ACC112 (cell line): ENCODE measurements around the gene RBFOX2.

ENCODE experiments used
- H2AFZ ChIP-seq: fragments of 200-600 bp; sonication (generic); one replicate; pipeline ENCODE4 v1.6.0; 2017; ENCODE audit warnings: antibody characterized with exemption, low read length; ENCODE audit not compliant: unreplicated experiment
- H3K27ac ChIP-seq: fragments of 200-600 bp; sonication (generic); 2 replicates; pipeline ENCODE4 v1.5.1; 2014; ENCODE audit warnings: low read depth, mild to moderate bottlenecking, antibody characterized with exemption, low read length, moderate library complexity
- H3K27me3 ChIP-seq: fragments of 200-600 bp; sonication (generic); 2 replicates; pipeline ENCODE4 v1.6.1; 2014; ENCODE audit warnings: mild to moderate bottlenecking, antibody characterized with exemption, low read length, moderate library complexity, mixed read lengths; ENCODE audit not compliant: insufficient read depth
- H3K36me3 ChIP-seq: fragments of 200-600 bp; sonication (generic); 2 replicates; pipeline ENCODE4 v1.6.1; 2016; ENCODE audit warnings: mild to moderate bottlenecking, antibody characterized with exemption, low read length, moderate library complexity, mixed read lengths; ENCODE audit not compliant: insufficient read depth
- H3K4me1 ChIP-seq: fragments of 200-600 bp; sonication (generic); one replicate; pipeline ENCODE4 v1.6.1; 2016; ENCODE audit warnings: low read length, mixed read lengths; ENCODE audit not compliant: insufficient read depth, unreplicated experiment, control insufficient read depth
- H3K4me3 ChIP-seq: fragments of 200-600 bp; sonication (generic); 2 replicates; pipeline ENCODE4 v1.5.1; 2014; ENCODE audit warnings: mild to moderate bottlenecking, low read depth, low read length
- H3K79me2 ChIP-seq: fragments of 200-600 bp; sonication (generic); one replicate; pipeline ENCODE4 v1.6.0; 2016; ENCODE audit warnings: low read length; ENCODE audit not compliant: control insufficient read depth, unreplicated experiment, insufficient read depth

RBFOX2 gene

GRCh38 chr22:35868938-35869337 is 159.7 kb downstream of the RBFOX2 start:
- Histone ChIP-seq H3K36me3 (no peaks in the 10 kb centered on the region), H3K79me2 (peaks cover 10% of the 10 kb centered on the region), H2AFZ (no peak overlapping the region), H3K27me3 (no peaks in the 10 kb centered on the region), H3K27ac (no peak overlapping the region), H3K4me1 (no peaks in the 10 kb centered on the region), H3K4me3 (no peak overlapping the region)

GRCh38 chr22:35866651-35867050 is 162.0 kb downstream of the RBFOX2 start:
- Histone ChIP-seq H3K36me3 (no peaks in the 10 kb centered on the region), H3K27ac (no peak overlapping the region), H3K27me3 (no peaks in the 10 kb centered on the region), H3K79me2 (peaks cover 14% of the 10 kb centered on the region), H2AFZ (no peak overlapping the region), H3K4me1 (no peaks in the 10 kb centered on the region), H3K4me3 (no peak overlapping the region)

- H3K4me3 ChIP-seq: no peak overlapping the region
- no peak overlapping the region for H2AFZ ChIP-seq
Measured at GRCh38 chr22:35864545-35865165, 164.0 kb downstream of the RBFOX2 start.

GRCh38 chr22:35863432-35863831 is 165.2 kb downstream of the RBFOX2 start:
- Histone ChIP-seq H3K27ac (no peak overlapping the region), H3K27me3 (no peaks in the 10 kb centered on the region), H3K4me1 (no peaks in the 10 kb centered on the region), H2AFZ (no peak overlapping the region), H3K4me3 (no peak overlapping the region), H3K36me3 (no peaks in the 10 kb centered on the region), H3K79me2 (peaks cover 21% of the 10 kb centered on the region)

More at GRCh38 chr22:35864545-35865165, 164.0 kb downstream of the RBFOX2 start:
- Histone ChIP-seq H3K27me3 (no peaks in the 10 kb centered on the region), H3K27ac (no peak overlapping the region), H3K4me1 (no peaks in the 10 kb centered on the region), H3K79me2 (peaks cover 18% of the 10 kb centered on the region), H3K36me3 (no peaks in the 10 kb centered on the region)

GRCh38 chr22:35862697-35863096 is 165.9 kb downstream of the RBFOX2 start:
- Histone ChIP-seq H3K4me1 (no peaks in the 10 kb centered on the region), H3K27me3 (no peaks in the 10 kb centered on the region), H2AFZ (no peak overlapping the region), H3K27ac (no peak overlapping the region), H3K79me2 (peaks cover 21% of the 10 kb centered on the region), H3K4me3 (no peak overlapping the region), H3K36me3 (no peaks in the 10 kb centered on the region)

- Histone ChIP-seq H3K79me2 (peaks cover 17% of the 10 kb centered on the region), H3K27me3 (no peaks in the 10 kb centered on the region), H3K36me3 (no peaks in the 10 kb centered on the region), H3K4me3 (no peak overlapping the region), H2AFZ (no peak overlapping the region), H3K27ac (no peak overlapping the region), H3K4me1 (no peaks in the 10 kb centered on the region)
Measured at GRCh38 chr22:35861451-35861850, 167.2 kb downstream of the RBFOX2 start.

- H3K79me2 ChIP-seq: peaks cover 17% of the 10 kb centered on the region
- H2AFZ ChIP-seq: no peak overlapping the region
- no peaks in the 10 kb centered on the region for H3K27me3 ChIP-seq
- no peaks in the 10 kb centered on the region for H3K36me3 ChIP-seq
- H3K4me3 ChIP-seq: no peak overlapping the region
- H3K4me1 ChIP-seq: no peaks in the 10 kb centered on the region
- H3K27ac ChIP-seq: no peak overlapping the region
Measured at GRCh38 chr22:35860837-35861236, 167.8 kb downstream of the RBFOX2 start.

- Histone ChIP-seq H3K4me3 (no peak overlapping the region), H3K79me2 (peaks cover 17% of the 10 kb centered on the region), H3K4me1 (no peaks in the 10 kb centered on the region), H2AFZ (no peak overlapping the region), H3K27ac (no peak overlapping the region), H3K36me3 (no peaks in the 10 kb centered on the region), H3K27me3 (no peaks in the 10 kb centered on the region)
Measured at GRCh38 chr22:35860087-35860733, 168.4 kb downstream of the RBFOX2 start.

GRCh38 chr22:35854334-35854733 is 174.3 kb downstream of the RBFOX2 start:
- H2AFZ ChIP-seq: no peak overlapping the region
- H3K79me2 ChIP-seq: peaks cover 3% of the 10 kb centered on the region
- H3K27ac ChIP-seq: no peak overlapping the region
- H3K4me1 ChIP-seq: no peaks in the 10 kb centered on the region
- H3K27me3 ChIP-seq: no peaks in the 10 kb centered on the region
- H3K4me3 ChIP-seq: no peak overlapping the region
- no peaks in the 10 kb centered on the region for H3K36me3 ChIP-seq

GRCh38 chr22:35852076-35852475 is 176.5 kb downstream of the RBFOX2 start:
- no peaks in the 10 kb centered on the region for H3K27me3 ChIP-seq
- no peak overlapping the region for H3K4me3 ChIP-seq
- no peaks in the 10 kb centered on the region for H3K79me2 ChIP-seq
- H3K27ac ChIP-seq: no peak overlapping the region
- no peaks in the 10 kb centered on the region for H3K36me3 ChIP-seq
- H3K4me1 ChIP-seq: no peaks in the 10 kb centered on the region
- no peak overlapping the region for H2AFZ ChIP-seq

- Histone ChIP-seq H3K4me1 (no peaks in the 10 kb centered on the region), H3K4me3 (no peak overlapping the region), H2AFZ (no peak overlapping the region), H3K36me3 (no peaks in the 10 kb centered on the region), H3K79me2 (no peaks in the 10 kb centered on the region), H3K27ac (no peak overlapping the region), H3K27me3 (no peaks in the 10 kb centered on the region)
Measured at GRCh38 chr22:35850831-35851230, 177.8 kb downstream of the RBFOX2 start.
